Endothelial cell of umbilical vein (primary cell): ENCODE data around the gene RBM33.

Source experiments
- CTCF ChIP-seq, 2 donors: IDR thresholded peaks; 1 replicate in 1 of 2; 2 replicates in 1 of 2; pipeline ENCODE4 v1.5.1; 2011; ENCODE audit warnings: low read length in 2 of 2, mild to moderate bottlenecking in 2 of 2, moderate library complexity in 2 of 2, control low read depth in 1 of 2, inconsistent platforms in 1 of 2, low read depth in 1 of 2; ENCODE audit not compliant: insufficient read depth in 1 of 2; ENCODE audit errors: extremely low read depth in 1 of 2
- EZH2 ChIP-seq: IDR thresholded peaks from 2 replicates; pipeline ENCODE4 v1.6.1; 2012; ENCODE audit warnings: borderline replicate concordance, low read depth, mild to moderate bottlenecking, moderate library complexity, low read length, inconsistent platforms; ENCODE audit not compliant: severe bottlenecking
- FOS ChIP-seq: IDR thresholded peaks from 2 replicates; pipeline ENCODE4 v1.6.1; 2011; ENCODE audit warnings: mild to moderate bottlenecking, low read length, moderate library complexity, borderline replicate concordance; ENCODE audit not compliant: insufficient read depth
- GATA2 ChIP-seq: IDR thresholded peaks from 2 replicates; pipeline ENCODE4 v1.7.0; 2011; ENCODE audit warnings: low read depth, mild to moderate bottlenecking, moderate library complexity, mixed read lengths, low read length; ENCODE audit not compliant: insufficient read length, insufficient read depth
- JUN ChIP-seq: IDR thresholded peaks from 2 replicates; pipeline ENCODE4 v1.6.1; 2011; ENCODE audit warnings: borderline replicate concordance, low read depth; ENCODE audit not compliant: insufficient read length, insufficient read depth
- MAX ChIP-seq: IDR thresholded peaks from 2 replicates; pipeline ENCODE4 v1.6.1; 2011; ENCODE audit not compliant: insufficient read depth, insufficient read length
- MYC ChIP-seq: IDR thresholded peaks from one replicate; pipeline ENCODE4 v1.6.1; 2011; ENCODE audit warnings: mild to moderate bottlenecking, low read depth, low read length
- POLR2A ChIP-seq: IDR thresholded peaks from 2 replicates; pipeline ENCODE4 v1.6.1; 2012; ENCODE audit warnings: low read depth, mild to moderate bottlenecking, control low read depth, low read length
- POLR2AphosphoS5 ChIP-seq: IDR thresholded peaks from 2 replicates; pipeline ENCODE4 v1.6.1; 2012; ENCODE audit warnings: low read depth, mild to moderate bottlenecking, control low read depth, low read length, moderate library complexity; ENCODE audit not compliant: insufficient read depth

- no peak for TF ChIP-seq POLR2AphosphoS5
- TF ChIP-seq CTCF (IDR thresholded peaks at IDR 0.05; ENCODE audit: extremely low read depth in 1 of 2, insufficient read depth in 1 of 2, low read depth in 1 of 2, low read length in 2 of 2): no peak
- TF ChIP-seq EZH2: peak; percentile 89
- no peak for TF ChIP-seq POLR2A
- TF ChIP-seq MYC: no peak
- no peak for TF ChIP-seq MAX
- no peak for TF ChIP-seq JUN
- no peak for TF ChIP-seq GATA2
- no peak for TF ChIP-seq FOS
Measured at GRCh38 chr7:155811895-155812761, 167.7 kb downstream of the RBM33 start, which contains the start of gene SHH.
